T-helper 2 cell treated with Interferon-gamma antibody and Interleukin-4, amounts not matched to agents 5 μg/mL and 100 μg/mL, for 36 hours (primary cell): ENCODE data around the gene PSME4.
A peak's percentile ranks its signal among the peaks of the same experiment; 100 is the strongest.

Experiments used
- DNase-seq: peaks from one replicate; pipeline ENCODE4 v3.0.0; 2021; ENCODE audit warnings: low spot score
- H3K27ac Mint-ChIP-seq: one replicate; pipeline ENCODE4 v1.8.0; 2021; ENCODE audit warnings: mild to moderate bottlenecking, mixed read lengths
- H3K27me3 Mint-ChIP-seq: one replicate; pipeline ENCODE4 v1.8.0; 2021; ENCODE audit warnings: low read depth, mixed read lengths
- H3K36me3 Mint-ChIP-seq: one replicate; pipeline ENCODE4 v1.8.0; 2021; ENCODE audit warnings: low read depth, mixed read lengths
- H3K4me1 Mint-ChIP-seq: one replicate; pipeline ENCODE4 v1.8.0; 2021; ENCODE audit warnings: low read depth, mixed read lengths
- H3K4me3 Mint-ChIP-seq: one replicate; pipeline ENCODE4 v1.8.0; 2022; ENCODE audit warnings: mild to moderate bottlenecking, moderate library complexity, mixed read lengths
- H3K9me3 Mint-ChIP-seq: one replicate; pipeline ENCODE4 v1.8.0; 2021; ENCODE audit warnings: mixed read lengths

Gene PSME4, protein sequence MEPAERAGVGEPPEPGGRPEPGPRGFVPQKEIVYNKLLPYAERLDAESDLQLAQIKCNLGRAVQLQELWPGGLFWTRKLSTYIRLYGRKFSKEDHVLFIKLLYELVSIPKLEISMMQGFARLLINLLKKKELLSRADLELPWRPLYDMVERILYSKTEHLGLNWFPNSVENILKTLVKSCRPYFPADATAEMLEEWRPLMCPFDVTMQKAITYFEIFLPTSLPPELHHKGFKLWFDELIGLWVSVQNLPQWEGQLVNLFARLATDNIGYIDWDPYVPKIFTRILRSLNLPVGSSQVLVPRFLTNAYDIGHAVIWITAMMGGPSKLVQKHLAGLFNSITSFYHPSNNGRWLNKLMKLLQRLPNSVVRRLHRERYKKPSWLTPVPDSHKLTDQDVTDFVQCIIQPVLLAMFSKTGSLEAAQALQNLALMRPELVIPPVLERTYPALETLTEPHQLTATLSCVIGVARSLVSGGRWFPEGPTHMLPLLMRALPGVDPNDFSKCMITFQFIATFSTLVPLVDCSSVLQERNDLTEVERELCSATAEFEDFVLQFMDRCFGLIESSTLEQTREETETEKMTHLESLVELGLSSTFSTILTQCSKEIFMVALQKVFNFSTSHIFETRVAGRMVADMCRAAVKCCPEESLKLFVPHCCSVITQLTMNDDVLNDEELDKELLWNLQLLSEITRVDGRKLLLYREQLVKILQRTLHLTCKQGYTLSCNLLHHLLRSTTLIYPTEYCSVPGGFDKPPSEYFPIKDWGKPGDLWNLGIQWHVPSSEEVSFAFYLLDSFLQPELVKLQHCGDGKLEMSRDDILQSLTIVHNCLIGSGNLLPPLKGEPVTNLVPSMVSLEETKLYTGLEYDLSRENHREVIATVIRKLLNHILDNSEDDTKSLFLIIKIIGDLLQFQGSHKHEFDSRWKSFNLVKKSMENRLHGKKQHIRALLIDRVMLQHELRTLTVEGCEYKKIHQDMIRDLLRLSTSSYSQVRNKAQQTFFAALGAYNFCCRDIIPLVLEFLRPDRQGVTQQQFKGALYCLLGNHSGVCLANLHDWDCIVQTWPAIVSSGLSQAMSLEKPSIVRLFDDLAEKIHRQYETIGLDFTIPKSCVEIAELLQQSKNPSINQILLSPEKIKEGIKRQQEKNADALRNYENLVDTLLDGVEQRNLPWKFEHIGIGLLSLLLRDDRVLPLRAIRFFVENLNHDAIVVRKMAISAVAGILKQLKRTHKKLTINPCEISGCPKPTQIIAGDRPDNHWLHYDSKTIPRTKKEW (N-terminal part only)

DNA sequence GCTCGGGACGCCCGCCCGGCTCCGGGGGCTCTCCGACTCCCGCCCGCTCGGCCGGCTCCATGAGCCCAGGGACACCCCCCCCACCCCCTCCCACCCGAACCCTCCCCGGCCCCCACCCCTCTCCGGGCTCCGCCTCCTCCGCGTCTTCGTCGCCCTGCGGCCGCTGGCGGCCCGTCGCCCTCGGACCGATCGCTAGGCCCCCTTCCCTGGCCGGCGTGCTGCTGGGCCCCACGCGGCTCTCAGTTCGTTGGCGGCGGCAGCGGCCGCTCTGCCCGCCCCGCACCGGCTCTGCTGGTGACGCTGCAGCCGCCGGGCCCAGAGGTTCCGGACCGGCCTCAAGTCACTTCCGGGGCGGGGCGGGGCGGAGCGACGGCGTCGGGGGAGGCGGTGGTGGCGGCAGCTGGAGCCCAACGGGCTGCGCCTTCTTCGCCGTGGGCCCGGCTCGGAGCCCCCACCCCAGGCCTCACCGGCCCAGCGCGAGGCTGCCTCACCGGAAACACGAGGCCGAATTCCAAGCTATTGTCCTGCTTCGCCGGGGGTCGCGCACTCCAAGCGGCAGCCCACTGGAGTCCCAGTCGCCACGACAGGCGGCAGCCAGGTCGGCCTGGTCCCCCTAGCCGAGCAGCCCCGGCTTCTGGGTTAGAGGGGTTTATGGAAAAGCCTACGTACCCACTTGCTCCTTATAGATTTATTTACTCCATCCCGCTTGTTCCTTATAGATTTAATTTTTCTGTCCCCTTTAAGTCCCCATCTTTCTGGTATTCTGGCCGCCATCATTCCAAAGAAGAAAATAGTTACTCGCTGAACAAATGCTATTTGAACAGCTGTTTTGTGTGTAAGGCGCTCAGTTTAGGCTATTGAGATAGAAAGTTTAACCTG lies at the start of gene PSME4:
Gene PSME4 (minus strand): TSS at position 270 of the 879 bp plus-strand sequence. CDS start 209 bp downstream, at position 61.
- peak; percentile 89 for DNase-seq
- Mint-ChIP-seq H3K9me3 (no peaks in the 10 kb centered on the region), H3K36me3 (peaks cover 27% of the 10 kb centered on the region), H3K4me3 (peak within 1 kb of the TSS; percentile 91), H3K27ac (peak within 1 kb of the TSS; percentile 98), H3K27me3 (no peaks in the 10 kb centered on the region), H3K4me1 (peaks cover 36% of the 10 kb centered on the region)

DNA sequence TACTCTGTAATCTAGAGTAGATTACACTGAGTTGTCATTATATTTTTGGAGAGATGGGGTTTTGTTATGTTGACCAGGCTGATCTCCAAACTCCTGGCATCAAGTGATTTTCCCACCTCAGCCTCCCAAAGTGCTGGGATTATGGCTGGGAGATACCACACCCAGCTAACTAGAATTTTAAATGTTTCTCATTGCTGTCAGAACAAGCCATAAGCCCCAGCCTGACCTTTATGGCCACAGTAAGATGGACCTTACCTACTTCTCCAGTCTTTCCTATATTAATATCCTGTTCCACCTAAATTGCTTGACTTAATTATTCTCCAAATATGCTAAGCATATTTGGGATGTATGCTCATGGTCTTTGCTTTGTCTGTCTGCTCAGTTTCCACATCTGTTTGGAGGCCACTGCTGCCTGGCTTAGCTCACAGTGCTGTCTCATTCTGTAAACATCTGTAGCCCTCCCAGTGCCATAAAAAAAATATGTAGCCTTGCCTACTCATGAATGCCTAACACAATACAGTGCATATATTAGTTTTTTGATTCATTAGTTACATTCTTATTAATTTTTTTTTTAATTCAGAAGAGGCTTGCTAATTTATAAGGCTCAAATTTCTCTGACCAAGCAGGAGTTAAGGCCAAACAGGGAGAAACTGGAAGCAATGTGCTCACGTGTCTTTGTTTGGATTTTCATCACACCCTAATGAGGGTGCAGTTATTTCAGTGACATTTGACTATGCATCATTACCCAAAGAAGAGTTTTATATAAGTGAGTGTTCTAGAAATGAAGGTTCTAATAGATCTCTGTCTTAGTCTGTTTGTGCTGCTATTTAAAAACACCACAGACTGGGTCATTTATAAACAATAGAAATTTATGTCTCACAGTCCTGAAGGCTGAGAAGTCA lies 45.3 kb upstream of the PSME4 start:
- Mint-ChIP-seq H3K4me1 (peaks cover 29% of the 10 kb centered on the region), H3K36me3 (peaks cover 9% of the 10 kb centered on the region), H3K9me3 (peaks cover 5% of the 10 kb centered on the region), H3K4me3 (no peak overlapping the region), H3K27ac (peak overlapping the region; percentile 75), H3K27me3 (no peaks in the 10 kb centered on the region)
- DNase-seq = no peak

DNA sequence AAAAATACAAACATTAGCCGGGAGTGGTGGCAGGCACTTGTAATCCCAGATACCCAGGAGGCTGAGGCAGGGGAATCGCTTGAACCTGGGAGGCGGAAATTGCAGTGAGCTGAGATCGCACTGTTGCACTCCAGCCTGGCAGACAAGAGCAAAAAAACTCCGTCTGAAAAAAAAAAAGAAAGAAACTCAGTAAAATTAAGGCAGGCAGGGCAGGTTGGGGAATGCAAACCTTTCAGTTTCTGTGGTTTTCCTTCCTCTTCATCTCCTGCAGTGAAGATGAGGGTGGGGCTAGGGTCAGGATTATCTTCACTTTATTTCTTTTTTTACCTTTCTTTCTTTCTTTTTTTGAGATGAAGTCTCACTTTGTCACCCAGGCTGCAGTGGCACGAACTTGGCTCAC lies 43.2 kb upstream of the PSME4 start:
- H3K27ac Mint-ChIP-seq = peak overlapping the region; percentile 86
- H3K36me3 Mint-ChIP-seq = peaks cover 6% of the 10 kb centered on the region
- DNase-seq = no peak
- no peaks in the 10 kb centered on the region for H3K27me3 Mint-ChIP-seq
- H3K4me1 Mint-ChIP-seq = peaks cover 29% of the 10 kb centered on the region
- H3K4me3 Mint-ChIP-seq = peak overlapping the region; percentile 73
- H3K9me3 Mint-ChIP-seq = no peaks in the 10 kb centered on the region

GRCh38 chr2:54012538-54013141 lies 41.8 kb upstream of the PSME4 start:
- no peaks in the 10 kb centered on the region for H3K27me3 Mint-ChIP-seq
- no peak for DNase-seq
- no peak overlapping the region for H3K27ac Mint-ChIP-seq
- peaks cover 3% of the 10 kb centered on the region for H3K36me3 Mint-ChIP-seq
- peaks cover 29% of the 10 kb centered on the region for H3K4me1 Mint-ChIP-seq
- H3K4me3 Mint-ChIP-seq = no peak overlapping the region
- no peaks in the 10 kb centered on the region for H3K9me3 Mint-ChIP-seq

GRCh38 chr2:54009549-54009948 lies 38.8 kb upstream of the PSME4 start:
- Mint-ChIP-seq H3K36me3 (no peaks in the 10 kb centered on the region), H3K4me1 (peaks cover 20% of the 10 kb centered on the region), H3K27me3 (no peaks in the 10 kb centered on the region), H3K27ac (no peak overlapping the region), H3K4me3 (no peak overlapping the region), H3K9me3 (no peaks in the 10 kb centered on the region)
- DNase-seq = no peak

GRCh38 chr2:54008439-54008838 lies 37.6 kb upstream of the PSME4 start:
- no peak for DNase-seq
- Mint-ChIP-seq H3K4me1 (peaks cover 12% of the 10 kb centered on the region), H3K9me3 (no peaks in the 10 kb centered on the region), H3K27me3 (no peaks in the 10 kb centered on the region), H3K36me3 (no peaks in the 10 kb centered on the region), H3K27ac (no peak overlapping the region), H3K4me3 (no peak overlapping the region)

DNA sequence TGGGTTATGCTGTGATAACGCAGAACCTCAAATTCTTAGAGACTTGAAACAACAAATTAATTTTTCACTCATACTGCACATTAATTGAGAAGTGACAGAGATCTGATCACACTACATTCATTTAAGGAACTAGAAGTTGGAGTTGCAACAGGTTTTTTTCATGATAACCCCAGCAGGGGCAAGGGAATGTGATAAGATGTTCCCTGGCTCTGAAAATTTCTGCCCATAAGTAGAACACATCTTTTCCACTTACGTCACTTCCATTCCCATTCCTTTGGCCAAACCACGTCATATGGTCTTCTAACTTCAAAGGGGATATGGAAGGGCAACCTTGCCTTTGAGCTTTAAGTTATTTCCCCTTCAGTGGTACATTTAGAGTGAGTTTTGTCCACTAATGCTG lies 29.7 kb upstream of the PSME4 start:
- DNase-seq = no peak
- no peak overlapping the region for H3K4me3 Mint-ChIP-seq
- H3K9me3 Mint-ChIP-seq = no peaks in the 10 kb centered on the region
- no peaks in the 10 kb centered on the region for H3K4me1 Mint-ChIP-seq
- H3K36me3 Mint-ChIP-seq = no peaks in the 10 kb centered on the region
- no peak overlapping the region for H3K27ac Mint-ChIP-seq
- no peaks in the 10 kb centered on the region for H3K27me3 Mint-ChIP-seq

DNA sequence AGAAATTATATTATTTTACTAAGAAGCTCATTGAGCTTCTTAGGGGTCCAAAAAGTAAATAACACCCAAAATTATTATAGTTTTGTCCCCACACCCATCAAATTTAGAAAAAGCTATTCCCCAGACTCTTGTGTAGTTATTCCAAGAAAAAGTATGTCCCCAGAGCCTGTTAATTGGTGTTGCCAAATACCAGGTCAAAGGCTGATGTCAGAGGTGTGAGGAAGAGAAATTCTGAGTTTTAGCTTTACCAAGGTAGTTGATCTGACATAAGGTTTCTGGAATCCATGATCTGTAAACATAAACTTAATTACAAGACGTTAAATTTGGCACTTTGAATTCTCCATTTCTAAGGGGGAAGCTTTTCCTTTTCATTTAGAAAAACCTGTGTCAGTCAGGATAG lies 29.3 kb upstream of the PSME4 start:
- Mint-ChIP-seq H3K27me3 (no peaks in the 10 kb centered on the region), H3K9me3 (no peaks in the 10 kb centered on the region), H3K36me3 (no peaks in the 10 kb centered on the region), H3K27ac (no peak overlapping the region), H3K4me3 (no peak overlapping the region), H3K4me1 (peaks cover under 1% of the 10 kb centered on the region)
- DNase-seq = no peak

DNA sequence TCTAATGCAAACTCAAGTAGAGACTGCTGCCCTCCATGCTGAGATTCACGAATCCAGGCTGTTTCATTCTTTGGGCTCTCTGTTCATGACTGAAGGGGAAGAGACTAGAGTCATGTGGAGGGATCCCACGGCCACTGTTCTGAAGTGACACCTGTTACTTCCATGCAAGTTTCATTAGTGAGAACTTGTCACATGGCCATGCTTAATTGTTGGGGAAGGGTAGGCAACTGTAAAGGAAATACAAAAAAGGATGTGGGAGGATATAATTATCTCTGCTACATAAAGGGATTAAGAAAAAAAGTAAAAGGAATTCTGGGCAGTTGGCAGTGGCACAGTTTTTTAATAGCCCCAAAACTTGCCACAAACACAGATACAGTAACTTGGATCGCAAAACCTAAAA lies 28.0 kb upstream of the PSME4 start:
- Mint-ChIP-seq H3K27me3 (no peaks in the 10 kb centered on the region), H3K27ac (no peak overlapping the region), H3K36me3 (peaks cover 1% of the 10 kb centered on the region), H3K9me3 (no peaks in the 10 kb centered on the region), H3K4me1 (peaks cover 9% of the 10 kb centered on the region), H3K4me3 (no peak overlapping the region)
- DNase-seq = no peak

GRCh38 chr2:53994818-53995808 lies 24.3 kb upstream of the PSME4 start:
- peak; percentile 14 for DNase-seq
- Mint-ChIP-seq H3K4me3 (peak overlapping the region; percentile 70), H3K9me3 (peaks cover 12% of the 10 kb centered on the region), H3K36me3 (peaks cover 14% of the 10 kb centered on the region), H3K4me1 (peaks cover 21% of the 10 kb centered on the region), H3K27ac (peak overlapping the region; percentile 97), H3K27me3 (no peaks in the 10 kb centered on the region)

GRCh38 chr2:53991948-53992347 lies 21.2 kb upstream of the PSME4 start:
- H3K9me3 Mint-ChIP-seq = peaks cover 12% of the 10 kb centered on the region
- no peak for DNase-seq
- no peaks in the 10 kb centered on the region for H3K27me3 Mint-ChIP-seq
- H3K4me3 Mint-ChIP-seq = no peak overlapping the region
- peak overlapping the region; percentile 43 for H3K27ac Mint-ChIP-seq
- peaks cover 16% of the 10 kb centered on the region for H3K36me3 Mint-ChIP-seq
- peaks cover 27% of the 10 kb centered on the region for H3K4me1 Mint-ChIP-seq
